Natural killer cell (primary cell): Measurements from ENCODE around the gene IRS1. TPM values are rescaled to one million over a fixed set of nuclear protein-coding genes. Genes with fewer than 3 reads are reported as not detected.

Experiments
- ATAC-seq, 3 donors: fragments of 150-1000 bp in 2 of 3; fragments of 200-7000 bp in 1 of 3; cut with Tn5 transposase; 1 replicate in 1 of 3; 2 replicates in 2 of 3; pipeline ENCODE4 v1.10.0; 2021; ENCODE audit warnings: mild to moderate bottlenecking in 2 of 3, moderate library complexity in 2 of 3
- DNase-seq, 2 donors: peaks; one replicate each; pipeline versions ENCODE4 v3.0.0 to v3.0.0-alpha.2; 2013 to 2021; ENCODE audit warnings: mixed read lengths in 1 of 2
- H3K27ac ChIP-seq: one replicate; pipeline ENCODE4 v1.5.1; 2013; ENCODE audit warnings: mild to moderate bottlenecking, low read length
- H3K27me3 ChIP-seq: one replicate; pipeline ENCODE4 v1.6.1; 2013; ENCODE audit warnings: low read length; ENCODE audit not compliant: control insufficient read depth, insufficient read depth
- H3K36me3 ChIP-seq: one replicate; pipeline ENCODE4 v1.6.1; 2013; ENCODE audit warnings: low read length; ENCODE audit not compliant: control insufficient read depth, insufficient read depth
- H3K4me1 ChIP-seq: one replicate; pipeline ENCODE4 v1.6.1; 2013; ENCODE audit warnings: low read length; ENCODE audit not compliant: control insufficient read depth, insufficient read depth
- H3K4me3 ChIP-seq: one replicate; pipeline ENCODE4 v1.5.1; 2013; ENCODE audit warnings: low read length
- H3K9me3 ChIP-seq: one replicate; pipeline ENCODE4 v1.6.1; 2013; ENCODE audit warnings: low read length; ENCODE audit not compliant: control insufficient read depth, insufficient read depth
- H3K27ac Mint-ChIP-seq, 2 donors: one replicate each; pipeline ENCODE4 v1.8.0; 2022; ENCODE audit warnings: mild to moderate bottlenecking in 2 of 2, mixed read lengths in 2 of 2, moderate library complexity in 1 of 2
- H3K27me3 Mint-ChIP-seq, 2 donors: one replicate each; pipeline ENCODE4 v1.8.0; 2022; ENCODE audit warnings: low read depth in 2 of 2, mixed read lengths in 2 of 2
- H3K36me3 Mint-ChIP-seq: one replicate; pipeline ENCODE4 v1.8.0; 2022; ENCODE audit warnings: mixed read lengths
- H3K4me1 Mint-ChIP-seq, 2 donors: one replicate each; pipeline ENCODE4 v1.8.0; 2022; ENCODE audit warnings: mixed read lengths in 2 of 2
- H3K4me3 Mint-ChIP-seq: one replicate; pipeline ENCODE4 v1.8.0; 2022; ENCODE audit warnings: mild to moderate bottlenecking, moderate library complexity, mixed read lengths
- H3K9me3 Mint-ChIP-seq, 2 donors: one replicate each; pipeline ENCODE4 v1.8.0; 2022; ENCODE audit warnings: mixed read lengths in 2 of 2
- WGBS: methylation state at CpG from one replicate; pipeline ENCODE4 v1.1.7; 2013; ENCODE audit warnings: missing lambda C conversion rate; ENCODE audit not compliant: insufficient coverage; 5-methylcytosine and 5-hydroxymethylcytosine counted together
- intact Hi-C: fragments of 100-400 bp; cut with micrococcal nuclease; formaldehyde crosslinking; loops from one replicate; pipeline ENCODE4 v1.14.2; 2022
- total RNA-seq, 4 donors: library from RNA; stranded (reverse); fragments of 120-200 nt in 1 of 4; gene quantifications; one replicate each; pipeline versions ENCODE4 v1.2.3 to v1.2.4, GENCODE V29; 2013 to 2022
- TF ChIP-seq, protein P1 (sequence below): fragments of 200-600 bp; IDR thresholded peaks from one replicate; pipeline ENCODE4 v1.8.0; 2022; ENCODE audit warnings: antibody characterized with exemption

Gene IRS1
- total RNA-seq, 3 donors from 2014 or later (not counting 1 experiment from before 2014, with no cell fraction given), result 0.09 to 0.55 (median 0.36) TPM

DNA sequence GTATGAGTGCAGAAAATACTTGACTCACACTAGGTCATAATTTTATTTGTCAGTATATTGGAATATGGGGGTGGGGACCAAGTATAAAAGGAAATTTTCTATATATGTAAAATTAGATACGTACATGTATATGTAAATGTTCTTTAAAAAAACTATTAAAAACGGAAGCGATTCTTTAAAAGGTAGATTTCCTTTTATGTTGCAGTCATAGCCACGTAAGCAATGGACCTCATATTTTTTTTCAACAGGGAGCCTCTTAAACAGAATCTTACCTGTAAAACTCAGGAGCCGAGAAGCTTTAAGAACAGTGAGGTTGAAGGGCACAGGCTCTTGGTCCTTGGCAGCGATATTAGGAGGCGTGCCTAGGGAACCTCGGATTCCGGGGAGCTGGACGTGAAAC, 39.5 kb upstream of the IRS1 start:
- Histone ChIP-seq H3K27me3 (no peaks in the 10 kb centered on the region), H3K4me3 (no peak overlapping the region), H3K36me3 (no peaks in the 10 kb centered on the region), H3K4me1 (peaks cover 24% of the 10 kb centered on the region), H3K9me3 (no peaks in the 10 kb centered on the region), H3K27ac (no peak overlapping the region)
- WGBS, result 92% methylated on average over 10 of the region's 10 CpGs
- ATAC-seq, result no peak
- Mint-ChIP-seq H3K27me3 (no peaks in the 10 kb centered on the region), H3K4me1 (peaks cover 25 to 38% of the 10 kb centered on the region in 2 donors), H3K27ac (no peak overlapping the region), H3K9me3 (no peaks in the 10 kb centered on the region), H3K36me3 (no peaks in the 10 kb centered on the region), H3K4me3 (no peak overlapping the region)
- peak in 1 of 2 donors; percentile 32 for DNase-seq
- TF ChIP-seq, protein P1, sequence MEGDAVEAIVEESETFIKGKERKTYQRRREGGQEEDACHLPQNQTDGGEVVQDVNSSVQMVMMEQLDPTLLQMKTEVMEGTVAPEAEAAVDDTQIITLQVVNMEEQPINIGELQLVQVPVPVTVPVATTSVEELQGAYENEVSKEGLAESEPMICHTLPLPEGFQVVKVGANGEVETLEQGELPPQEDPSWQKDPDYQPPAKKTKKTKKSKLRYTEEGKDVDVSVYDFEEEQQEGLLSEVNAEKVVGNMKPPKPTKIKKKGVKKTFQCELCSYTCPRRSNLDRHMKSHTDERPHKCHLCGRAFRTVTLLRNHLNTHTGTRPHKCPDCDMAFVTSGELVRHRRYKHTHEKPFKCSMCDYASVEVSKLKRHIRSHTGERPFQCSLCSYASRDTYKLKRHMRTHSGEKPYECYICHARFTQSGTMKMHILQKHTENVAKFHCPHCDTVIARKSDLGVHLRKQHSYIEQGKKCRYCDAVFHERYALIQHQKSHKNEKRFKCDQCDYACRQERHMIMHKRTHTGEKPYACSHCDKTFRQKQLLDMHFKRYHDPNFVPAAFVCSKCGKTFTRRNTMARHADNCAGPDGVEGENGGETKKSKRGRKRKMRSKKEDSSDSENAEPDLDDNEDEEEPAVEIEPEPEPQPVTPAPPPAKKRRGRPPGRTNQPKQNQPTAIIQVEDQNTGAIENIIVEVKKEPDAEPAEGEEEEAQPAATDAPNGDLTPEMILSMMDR, result no peak
- intact Hi-C loops, result no loop called here

DNA sequence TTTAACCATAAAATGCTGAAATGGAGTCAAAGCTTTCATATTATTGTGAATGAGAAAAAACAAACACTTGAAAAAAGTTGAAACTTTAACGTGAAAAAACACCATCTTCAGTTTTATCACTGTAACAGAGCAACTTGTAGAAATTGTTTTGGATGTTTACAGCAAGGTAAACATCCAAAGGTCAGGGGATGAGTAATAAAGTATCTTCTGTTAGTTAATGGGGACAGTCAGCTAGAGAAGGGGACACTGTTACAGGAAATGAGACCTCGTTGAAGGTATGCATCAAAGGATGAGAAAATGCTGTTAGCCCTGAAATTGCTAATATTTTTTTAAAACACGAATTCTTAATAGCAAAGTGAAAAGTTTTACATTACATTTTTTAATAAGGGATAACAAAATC, 39.1 kb upstream of the IRS1 start:
- no peak overlapping the region for H3K4me3 Mint-ChIP-seq
- intact Hi-C loops, result no loop called here
- TF ChIP-seq, protein P1, result no peak
- Histone ChIP-seq H3K36me3 (no peaks in the 10 kb centered on the region), H3K27ac (peak overlapping the region; percentile 43), H3K4me3 (no peak overlapping the region), H3K4me1 (peaks cover 24% of the 10 kb centered on the region), H3K9me3 (no peaks in the 10 kb centered on the region), H3K27me3 (no peaks in the 10 kb centered on the region)
- peak overlapping the region in 1 of 2 donors; percentile 34 for H3K27ac Mint-ChIP-seq
- H3K4me1 Mint-ChIP-seq, result peaks cover 25 to 36% of the 10 kb centered on the region in 2 donors
- no peaks in the 10 kb centered on the region for H3K36me3 Mint-ChIP-seq
- 40% methylated on average over 1 of the region's 3 CpGs for WGBS
- ATAC-seq (no peak), DNase-seq (peak in 1 of 2 donors; percentile 25)
- H3K9me3 Mint-ChIP-seq, result no peaks in the 10 kb centered on the region
- H3K27me3 Mint-ChIP-seq, result no peaks in the 10 kb centered on the region

DNA sequence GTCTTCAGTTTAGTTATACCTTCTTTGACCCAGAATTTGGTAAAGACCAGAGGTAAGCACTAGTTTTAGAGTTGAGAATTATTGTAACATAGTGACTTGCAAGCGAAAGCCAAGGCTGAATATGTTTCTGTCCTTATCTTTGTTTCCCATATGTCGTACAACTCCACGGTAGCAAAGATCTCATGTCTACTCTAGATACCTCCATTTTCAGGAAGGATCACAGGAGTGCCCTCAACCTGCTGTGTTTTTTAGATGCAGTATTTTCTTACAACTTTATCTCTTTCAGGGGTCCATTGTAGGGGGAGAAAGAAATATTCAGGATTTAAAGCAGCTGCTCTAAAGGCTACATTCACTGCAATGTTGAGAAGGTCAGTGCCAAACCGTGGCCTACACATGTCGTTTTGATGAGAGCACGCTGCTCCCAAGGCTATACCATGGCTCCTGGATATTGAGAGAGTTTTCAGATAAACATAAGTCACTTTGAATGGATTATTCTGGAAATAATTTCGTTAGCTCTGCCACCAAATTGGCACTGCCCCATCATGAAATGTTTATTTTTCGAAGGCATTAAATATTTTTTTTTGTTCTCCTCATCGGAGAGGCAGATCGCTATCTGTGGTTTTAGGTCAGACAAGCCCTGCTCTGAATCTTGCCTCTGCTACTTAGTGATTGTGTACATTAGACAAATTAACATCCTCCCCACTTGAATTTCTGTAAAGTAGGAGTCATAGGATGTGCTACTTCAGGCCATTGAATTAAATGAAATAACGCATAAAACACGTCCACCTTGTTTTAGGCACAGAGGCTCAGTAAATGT, 38.4 kb upstream of the IRS1 start:
- H3K4me1 Mint-ChIP-seq, result peaks cover 25 to 28% of the 10 kb centered on the region in 2 donors
- H3K9me3 Mint-ChIP-seq, result no peaks in the 10 kb centered on the region
- no peaks in the 10 kb centered on the region for H3K27me3 ChIP-seq
- no peaks in the 10 kb centered on the region for H3K9me3 ChIP-seq
- peak overlapping the region; percentile 91 for H3K27ac ChIP-seq
- WGBS, result 82% methylated on average over 10 of the region's 12 CpGs
- DNase-seq, result peak in 1 of 2 donors; percentile 46
- H3K4me3 ChIP-seq, result no peak overlapping the region
- no peaks in the 10 kb centered on the region for H3K36me3 ChIP-seq
- peaks cover 24% of the 10 kb centered on the region for H3K4me1 ChIP-seq
- TF ChIP-seq, protein P1, result no peak
- peak overlapping the region; percentile 96 to 99 for H3K27ac Mint-ChIP-seq
- no peaks in the 10 kb centered on the region for H3K36me3 Mint-ChIP-seq
- no peaks in the 10 kb centered on the region for H3K27me3 Mint-ChIP-seq
- ATAC-seq, result no peak
- intact Hi-C loops, result no loop called here
- H3K4me3 Mint-ChIP-seq, result peak overlapping the region; percentile 89
